Measurements from ENCODE around the gene CCDC3. TPM values are rescaled to one million over a fixed set of nuclear protein-coding genes. Genes with fewer than 3 reads are reported as not detected.

The CCDC3 gene
- polyA plus RNA-seq, 1 of the 3 experiments (the other 2 are of a cell fraction) = 0.02 TPM

GRCh38 chr10:12911795-12912194, 89.7 kb downstream of the CCDC3 start:
- Histone ChIP-seq H3K9ac (no peak overlapping the region), H3K79me2 (ENCODE audit: insufficient read depth) (no peaks in the 10 kb centered on the region), H3K4me3 (ENCODE audit: low read depth in 2 of 2, low read length in 1 of 2) (no peak overlapping the region), H3K9me3 (no peaks in the 10 kb centered on the region), H3K4me2 (no peak overlapping the region), H3K27me3 (ENCODE audit: insufficient read depth) (no peaks in the 10 kb centered on the region), H3K27ac (ENCODE audit: low read depth in 2 of 2, low read length in 1 of 2) (no peak overlapping the region), H4K20me1 (ENCODE audit: insufficient read depth) (no peaks in the 10 kb centered on the region), H3K4me1 (ENCODE audit: control insufficient read depth in 1 of 2, insufficient read depth in 2 of 2, low read depth in 1 of 2, low read length in 1 of 2) (no peaks in the 10 kb centered on the region), H3K9me2 (no peaks in the 10 kb centered on the region), H2AFZ (ENCODE audit: low read depth) (no peak overlapping the region), H3F3A (replicated peaks; ENCODE audit: insufficient read depth) (no peaks in the 10 kb centered on the region), H3K36me3 (replicated peaks in 1 of 2; ENCODE audit: control insufficient read depth in 1 of 2, insufficient read depth in 2 of 2, low read length in 1 of 2) (no peaks in the 10 kb centered on the region)
- TF ChIP-seq IRF3 (IDR thresholded peaks at IDR 0.05; ENCODE audit: low read depth, low read length) (no peak), RFX5 (IDR thresholded peaks at IDR 0.05; ENCODE audit: low read length) (no peak), NFIC (IDR thresholded peaks at IDR 0.05; ENCODE audit: borderline replicate concordance) (no peak)
- TF ChIP-seq, protein P1, sequence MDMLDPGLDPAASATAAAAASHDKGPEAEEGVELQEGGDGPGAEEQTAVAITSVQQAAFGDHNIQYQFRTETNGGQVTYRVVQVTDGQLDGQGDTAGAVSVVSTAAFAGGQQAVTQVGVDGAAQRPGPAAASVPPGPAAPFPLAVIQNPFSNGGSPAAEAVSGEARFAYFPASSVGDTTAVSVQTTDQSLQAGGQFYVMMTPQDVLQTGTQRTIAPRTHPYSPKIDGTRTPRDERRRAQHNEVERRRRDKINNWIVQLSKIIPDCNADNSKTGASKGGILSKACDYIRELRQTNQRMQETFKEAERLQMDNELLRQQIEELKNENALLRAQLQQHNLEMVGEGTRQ (IDR thresholded peaks at IDR 0.05; ENCODE audit: borderline replicate concordance, low read depth, low read length) = no peak
- TF ChIP-seq, protein P2, sequence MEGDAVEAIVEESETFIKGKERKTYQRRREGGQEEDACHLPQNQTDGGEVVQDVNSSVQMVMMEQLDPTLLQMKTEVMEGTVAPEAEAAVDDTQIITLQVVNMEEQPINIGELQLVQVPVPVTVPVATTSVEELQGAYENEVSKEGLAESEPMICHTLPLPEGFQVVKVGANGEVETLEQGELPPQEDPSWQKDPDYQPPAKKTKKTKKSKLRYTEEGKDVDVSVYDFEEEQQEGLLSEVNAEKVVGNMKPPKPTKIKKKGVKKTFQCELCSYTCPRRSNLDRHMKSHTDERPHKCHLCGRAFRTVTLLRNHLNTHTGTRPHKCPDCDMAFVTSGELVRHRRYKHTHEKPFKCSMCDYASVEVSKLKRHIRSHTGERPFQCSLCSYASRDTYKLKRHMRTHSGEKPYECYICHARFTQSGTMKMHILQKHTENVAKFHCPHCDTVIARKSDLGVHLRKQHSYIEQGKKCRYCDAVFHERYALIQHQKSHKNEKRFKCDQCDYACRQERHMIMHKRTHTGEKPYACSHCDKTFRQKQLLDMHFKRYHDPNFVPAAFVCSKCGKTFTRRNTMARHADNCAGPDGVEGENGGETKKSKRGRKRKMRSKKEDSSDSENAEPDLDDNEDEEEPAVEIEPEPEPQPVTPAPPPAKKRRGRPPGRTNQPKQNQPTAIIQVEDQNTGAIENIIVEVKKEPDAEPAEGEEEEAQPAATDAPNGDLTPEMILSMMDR (IDR thresholded peaks at IDR 0.05) = no peak
- CTCF ChIA-PET = interaction anchor here (1.4 to 3.3 kb wide), 3 partner anchors 10 to 202 kb away, joined by 3 to 15 read pairs (median 6); no protein-coding TSS in a partner anchor
- POLR2A ChIA-PET = no interaction called here
- WGBS (ENCODE audit: low lambda C conversion rate) = 33% methylated on average over 3 of the region's 3 CpGs
- no peak for DNase-seq

GRCh38 chr10:12910835-12911234, 90.7 kb downstream of the CCDC3 start:
- Histone ChIP-seq H3K4me2 (no peak overlapping the region), H3K9me3 (no peaks in the 10 kb centered on the region), H3K9me2 (no peaks in the 10 kb centered on the region), H3K4me1 (ENCODE audit: control insufficient read depth in 1 of 2, insufficient read depth in 2 of 2, low read depth in 1 of 2, low read length in 1 of 2) (no peaks in the 10 kb centered on the region), H4K20me1 (ENCODE audit: insufficient read depth) (no peaks in the 10 kb centered on the region), H3K79me2 (ENCODE audit: insufficient read depth) (no peaks in the 10 kb centered on the region), H3K27me3 (ENCODE audit: insufficient read depth) (no peaks in the 10 kb centered on the region), H3K27ac (ENCODE audit: low read depth in 2 of 2, low read length in 1 of 2) (no peak overlapping the region), H2AFZ (ENCODE audit: low read depth) (no peak overlapping the region), H3K36me3 (replicated peaks in 1 of 2; ENCODE audit: control insufficient read depth in 1 of 2, insufficient read depth in 2 of 2, low read length in 1 of 2) (no peaks in the 10 kb centered on the region), H3K4me3 (ENCODE audit: low read depth in 2 of 2, low read length in 1 of 2) (no peak overlapping the region), H3F3A (replicated peaks; ENCODE audit: insufficient read depth) (no peaks in the 10 kb centered on the region), H3K9ac (no peak overlapping the region)
- TF ChIP-seq TCF12 (IDR thresholded peaks at IDR 0.05) = no peak
- no peak for TF ChIP-seq NFIC (IDR thresholded peaks at IDR 0.05; ENCODE audit: borderline replicate concordance)
- no peak for TF ChIP-seq SMC3 (IDR thresholded peaks at IDR 0.05; ENCODE audit: low read depth, low read length)
- no peak for TF ChIP-seq JUND (IDR thresholded peaks at IDR 0.05)
- no peak for TF ChIP-seq GATA2 (CRISPR knock-in tag; IDR thresholded peaks at IDR 0.05)
- no peak for TF ChIP-seq RAD21 (IDR thresholded peaks at IDR 0.05; ENCODE audit: low read length)
- no peak for TF ChIP-seq PBX3 (IDR thresholded peaks at IDR 0.05)
- TF ChIP-seq EZH2phosphoT487 (IDR thresholded peaks at IDR 0.05; ENCODE audit: borderline replicate concordance, low read depth) = no peak
- TF ChIP-seq ELF1 (IDR thresholded peaks at IDR 0.05) = no peak
- TF ChIP-seq, protein P3, sequence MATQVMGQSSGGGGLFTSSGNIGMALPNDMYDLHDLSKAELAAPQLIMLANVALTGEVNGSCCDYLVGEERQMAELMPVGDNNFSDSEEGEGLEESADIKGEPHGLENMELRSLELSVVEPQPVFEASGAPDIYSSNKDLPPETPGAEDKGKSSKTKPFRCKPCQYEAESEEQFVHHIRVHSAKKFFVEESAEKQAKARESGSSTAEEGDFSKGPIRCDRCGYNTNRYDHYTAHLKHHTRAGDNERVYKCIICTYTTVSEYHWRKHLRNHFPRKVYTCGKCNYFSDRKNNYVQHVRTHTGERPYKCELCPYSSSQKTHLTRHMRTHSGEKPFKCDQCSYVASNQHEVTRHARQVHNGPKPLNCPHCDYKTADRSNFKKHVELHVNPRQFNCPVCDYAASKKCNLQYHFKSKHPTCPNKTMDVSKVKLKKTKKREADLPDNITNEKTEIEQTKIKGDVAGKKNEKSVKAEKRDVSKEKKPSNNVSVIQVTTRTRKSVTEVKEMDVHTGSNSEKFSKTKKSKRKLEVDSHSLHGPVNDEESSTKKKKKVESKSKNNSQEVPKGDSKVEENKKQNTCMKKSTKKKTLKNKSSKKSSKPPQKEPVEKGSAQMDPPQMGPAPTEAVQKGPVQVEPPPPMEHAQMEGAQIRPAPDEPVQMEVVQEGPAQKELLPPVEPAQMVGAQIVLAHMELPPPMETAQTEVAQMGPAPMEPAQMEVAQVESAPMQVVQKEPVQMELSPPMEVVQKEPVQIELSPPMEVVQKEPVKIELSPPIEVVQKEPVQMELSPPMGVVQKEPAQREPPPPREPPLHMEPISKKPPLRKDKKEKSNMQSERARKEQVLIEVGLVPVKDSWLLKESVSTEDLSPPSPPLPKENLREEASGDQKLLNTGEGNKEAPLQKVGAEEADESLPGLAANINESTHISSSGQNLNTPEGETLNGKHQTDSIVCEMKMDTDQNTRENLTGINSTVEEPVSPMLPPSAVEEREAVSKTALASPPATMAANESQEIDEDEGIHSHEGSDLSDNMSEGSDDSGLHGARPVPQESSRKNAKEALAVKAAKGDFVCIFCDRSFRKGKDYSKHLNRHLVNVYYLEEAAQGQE (IDR thresholded peaks at IDR 0.05; ENCODE audit: low read depth, low read length) = no peak
- no peak for TF ChIP-seq NRF1 (IDR thresholded peaks at IDR 0.05; ENCODE audit: low read depth, low read length)
- TF ChIP-seq CHD2 (IDR thresholded peaks at IDR 0.05; ENCODE audit: low read length, partially characterized antibody) = no peak
- TF ChIP-seq POLR2AphosphoS5 (IDR thresholded peaks at IDR 0.05; ENCODE audit: low read depth, low read length) = no peak
- TF ChIP-seq, protein P2 (IDR thresholded peaks at IDR 0.05) = no peak
- 37% methylated on average over 4 of the region's 4 CpGs for WGBS (ENCODE audit: low lambda C conversion rate)
- POLR2A ChIA-PET = no interaction called here
- CTCF ChIA-PET = interaction anchor here (1.4 to 3.3 kb wide), 3 partner anchors 9 to 201 kb away, joined by 3 to 15 read pairs (median 6); no protein-coding TSS in a partner anchor
- DNase-seq = no peak

Data from SK-N-SH (cell line).